Suprapubic skin (tissue), 3 donors: Measurements from ENCODE around the gene IRAG1.

ENCODE experiments used
- CTCF ChIP-seq, 2 donors: fragments of 200-600 bp in 1 of 2; fragments of 450-650 bp in 1 of 2; sonication (generic) in 1 of 2; IDR thresholded peaks; one replicate each; pipeline ENCODE4 v1.5.1; 2016 to 2019; ENCODE audit warnings: antibody characterized with exemption in 2 of 2, mild to moderate bottlenecking in 1 of 2, moderate library complexity in 1 of 2
- POLR2A ChIP-seq, 2 donors: fragments of 450-650 bp; IDR thresholded peaks; one replicate each; pipeline ENCODE4 v1.6.1; 2017; ENCODE audit warnings: antibody characterized with exemption in 2 of 2, mild to moderate bottlenecking in 2 of 2, moderate library complexity in 2 of 2

- TF ChIP-seq CTCF (IDR thresholded peaks at IDR 0.05): no peak
- TF ChIP-seq POLR2A (IDR thresholded peaks at IDR 0.05): no peak
Observed at GRCh38 chr11:10646005-10646404, 47.5 kb downstream of the IRAG1 start.
